Measurements from ENCODE around the gene ADAMTS7. TPM values are rescaled to one million over a fixed set of nuclear protein-coding genes. Genes with fewer than 3 reads are reported as not detected.
"Not testable (repeated sequence)": the region's sequence is repeated elsewhere in the genome, so short reads cannot be mapped to it uniquely, and the experiment has no call there.

ADAMTS7 gene
- total RNA-seq, 1 donor from 2014 or later: 12.6 TPM

DNA sequence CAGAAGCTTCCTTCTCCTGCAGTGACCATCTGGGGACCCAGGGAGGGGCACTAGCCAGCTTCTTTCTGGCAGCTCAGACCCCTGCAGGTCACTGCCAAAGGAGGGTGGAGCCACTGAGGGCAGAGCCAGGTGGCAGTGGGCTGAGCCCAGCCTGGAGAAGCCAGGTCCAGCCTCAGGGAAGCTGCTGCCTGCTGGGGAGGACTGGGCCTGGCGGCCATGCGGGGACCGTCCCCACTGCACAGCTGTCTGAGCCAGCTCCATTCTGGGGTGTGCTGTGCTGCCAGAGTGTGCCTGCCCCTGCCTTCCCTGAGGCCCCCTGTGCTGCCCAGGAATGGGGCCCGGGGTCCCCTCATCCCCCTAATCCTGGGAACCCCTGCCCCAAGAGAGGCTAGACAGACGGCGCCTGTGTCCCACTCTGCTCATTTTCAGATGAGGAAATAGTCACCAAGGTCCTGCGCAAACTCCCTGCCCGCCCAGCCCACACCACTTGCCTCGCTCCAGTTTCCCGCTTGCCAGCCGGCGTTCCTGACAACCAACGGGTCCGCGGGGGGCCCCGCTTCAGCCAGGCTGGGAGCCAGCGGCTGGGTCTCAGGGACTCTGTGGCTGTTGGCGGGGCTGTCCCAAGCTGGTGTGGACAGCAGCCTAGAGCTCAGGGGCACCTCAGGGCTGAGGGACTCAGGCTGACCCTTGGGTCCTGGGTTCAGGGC lies 46.0 kb downstream of the ADAMTS7 start:
- not testable (repeated sequence) for DNase-seq

DNA sequence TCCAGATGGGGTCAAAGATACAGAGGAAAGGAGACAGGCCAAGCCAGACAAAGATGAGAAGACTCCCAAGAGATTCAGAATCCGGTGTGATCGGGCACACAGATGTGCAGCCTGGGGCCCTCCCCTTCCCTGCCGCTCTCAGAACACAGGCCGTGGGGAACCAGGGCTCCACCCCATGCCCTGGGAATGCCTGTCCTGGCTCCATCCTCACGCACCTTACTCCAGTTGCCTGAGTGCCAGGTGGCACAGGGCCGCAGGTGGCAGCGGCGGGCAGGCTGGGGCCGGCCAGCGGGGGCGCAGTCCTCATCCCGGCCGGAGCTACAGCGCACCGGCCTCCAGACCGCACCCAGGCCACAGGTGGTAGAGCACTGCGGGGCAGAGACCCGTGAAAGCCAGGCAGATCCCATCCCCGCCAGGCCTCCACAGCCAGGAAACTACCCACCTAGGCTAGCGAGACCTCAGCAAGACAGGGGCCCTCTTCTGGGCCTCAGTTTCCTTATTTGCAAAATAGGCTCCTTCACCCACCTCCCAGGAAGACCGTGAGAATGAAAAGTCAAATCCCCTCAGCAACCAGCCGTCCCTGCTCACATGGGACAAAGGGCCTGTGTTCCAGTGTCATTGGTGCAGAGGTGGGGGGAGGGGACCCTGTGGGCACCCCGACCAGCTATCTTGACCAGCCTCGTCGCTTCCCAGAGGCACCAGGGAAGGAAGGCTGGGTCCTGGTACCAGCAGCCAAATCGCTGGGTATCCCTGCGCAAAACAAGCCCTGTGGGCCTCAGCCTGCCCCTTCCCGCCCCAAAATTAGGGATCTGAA lies 46.7 kb downstream of the ADAMTS7 start:
- not testable (repeated sequence) for DNase-seq

DNA sequence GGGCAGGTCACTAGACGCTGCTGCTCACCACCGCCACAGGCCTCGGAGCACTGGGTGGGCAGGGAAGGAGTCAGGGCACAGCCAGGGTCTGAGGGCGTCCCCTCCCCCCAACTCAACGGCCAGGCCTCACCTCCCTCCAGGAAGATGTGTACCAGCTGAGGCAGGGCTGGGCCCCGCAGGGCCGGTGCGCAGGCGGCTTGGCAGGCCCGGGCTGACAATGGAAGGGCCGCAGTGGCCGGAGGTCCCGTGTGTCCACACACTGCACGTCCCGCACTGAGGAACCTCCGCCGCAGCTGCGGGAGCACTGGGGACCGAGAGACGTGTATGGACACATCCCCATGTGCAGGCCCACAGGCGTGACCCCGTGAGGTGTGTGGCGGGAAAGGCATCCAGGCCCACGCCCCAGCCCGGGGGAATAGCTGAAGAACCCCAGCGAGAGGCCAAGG lies 47.4 kb downstream of the ADAMTS7 start:
- DNase-seq: no peak

DNA sequence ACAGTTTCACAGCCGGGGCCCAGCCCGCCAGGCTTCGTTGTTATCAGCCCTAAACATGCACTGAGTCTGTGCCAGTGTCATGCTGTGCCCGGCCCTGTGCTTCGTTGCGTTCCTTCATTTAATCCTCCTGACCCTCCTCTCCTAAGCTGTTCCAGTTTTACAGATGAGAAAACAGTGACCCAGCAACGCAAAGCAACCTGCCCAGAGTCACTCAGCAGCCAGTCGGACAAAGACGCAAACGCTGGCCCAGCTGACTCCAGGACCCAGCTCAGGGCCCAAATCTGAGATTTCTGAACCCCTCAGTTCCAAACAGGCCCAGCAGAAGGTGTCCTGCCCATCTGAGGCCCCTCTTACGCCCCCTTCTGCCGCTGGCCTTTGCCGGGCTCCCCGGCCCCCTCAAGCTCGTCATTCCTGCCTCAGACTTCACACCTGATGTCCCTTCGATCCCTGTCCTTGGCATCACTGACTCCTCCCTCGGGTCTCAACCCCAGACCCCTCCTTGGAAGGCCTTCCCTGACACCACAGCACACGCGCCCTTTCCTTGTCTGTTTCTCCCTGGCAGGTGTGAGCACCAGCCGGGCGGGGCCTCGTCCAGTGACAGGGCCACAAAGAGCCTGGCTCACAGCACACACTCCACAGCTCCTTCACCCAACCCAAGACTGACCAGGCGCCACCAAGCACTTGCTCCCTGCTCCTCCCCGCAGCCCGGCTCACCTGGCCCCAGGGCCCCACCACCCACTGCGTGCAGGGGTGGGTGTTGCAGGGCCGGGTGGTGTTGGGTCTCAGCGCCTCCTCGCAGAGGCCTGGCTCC lies 48.1 kb downstream of the ADAMTS7 start:
- no peak for DNase-seq

DNA sequence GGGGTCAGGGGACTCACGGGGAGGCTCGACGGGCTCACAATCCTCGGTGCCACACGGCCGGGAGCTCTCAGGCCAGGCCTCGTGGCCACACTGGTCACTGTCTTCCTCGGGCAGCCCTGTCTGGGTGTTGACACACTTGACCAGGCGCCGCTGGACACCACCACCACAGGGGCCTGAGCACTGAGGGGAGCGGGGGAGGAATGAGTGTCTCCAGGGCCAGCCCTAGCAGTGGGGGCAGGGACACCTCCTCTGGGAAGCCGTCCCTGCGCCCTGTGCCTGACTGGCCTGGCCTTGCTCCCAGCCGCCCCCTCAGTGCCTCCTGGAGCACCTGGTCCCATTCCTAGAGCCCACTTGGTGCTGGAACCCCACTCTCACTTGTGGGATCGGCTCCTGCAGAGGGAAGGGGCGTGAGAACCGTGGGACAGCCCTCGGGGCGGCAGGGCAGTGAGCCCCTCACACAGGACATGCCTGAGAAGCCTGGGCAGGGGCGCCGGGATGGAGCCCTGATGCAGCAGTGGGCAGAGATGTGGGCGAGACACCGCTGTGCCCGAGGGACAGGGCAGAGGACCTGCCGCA lies 48.8 kb downstream of the ADAMTS7 start:
- not testable (repeated sequence) for DNase-seq

DNA sequence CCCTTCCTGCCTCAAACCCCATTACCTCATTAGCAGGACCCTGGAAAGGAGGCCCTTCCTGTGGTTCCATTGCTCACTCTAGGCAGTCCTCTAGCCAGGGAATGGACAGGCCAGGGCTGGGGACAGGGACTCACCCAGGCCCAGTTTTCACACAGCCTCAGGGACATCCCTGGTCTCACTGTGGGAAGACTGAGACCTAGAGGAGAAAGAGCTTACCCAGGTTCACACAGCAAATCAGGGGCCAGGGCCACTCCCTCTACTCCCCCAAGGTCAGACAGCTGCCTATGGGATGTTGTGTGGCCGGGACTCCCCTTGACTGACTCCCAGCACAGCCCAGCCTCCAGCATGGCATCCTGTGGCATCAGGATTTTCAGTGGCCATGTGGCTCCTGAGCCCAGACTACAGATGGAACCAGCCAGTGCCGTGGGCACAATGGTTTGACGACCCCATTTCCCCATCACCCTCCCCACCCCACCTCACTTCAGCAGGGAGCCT lies 49.3 kb downstream of the ADAMTS7 start:
- no peak for DNase-seq

DNA sequence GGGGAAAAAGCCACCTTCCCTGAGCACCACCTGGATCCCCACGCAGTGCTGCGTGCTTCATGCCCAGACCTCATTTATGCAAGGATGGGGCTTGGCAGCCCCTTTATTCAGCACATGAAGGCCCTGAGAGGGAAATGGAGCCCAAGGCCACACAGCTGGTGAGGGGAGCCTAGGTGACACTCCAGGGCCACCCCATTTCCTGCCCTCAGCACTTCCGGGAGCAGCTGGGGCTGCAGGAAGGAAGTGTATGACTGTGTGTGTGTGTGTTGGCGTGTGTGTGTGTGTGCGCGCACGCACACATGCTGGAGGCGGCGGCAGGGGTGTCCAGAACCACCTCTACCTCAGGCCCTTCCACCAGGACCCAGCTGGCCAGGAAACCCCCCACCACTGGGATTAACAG lies 49.8 kb downstream of the ADAMTS7 start:
- DNase-seq: peak; percentile 76

DNA sequence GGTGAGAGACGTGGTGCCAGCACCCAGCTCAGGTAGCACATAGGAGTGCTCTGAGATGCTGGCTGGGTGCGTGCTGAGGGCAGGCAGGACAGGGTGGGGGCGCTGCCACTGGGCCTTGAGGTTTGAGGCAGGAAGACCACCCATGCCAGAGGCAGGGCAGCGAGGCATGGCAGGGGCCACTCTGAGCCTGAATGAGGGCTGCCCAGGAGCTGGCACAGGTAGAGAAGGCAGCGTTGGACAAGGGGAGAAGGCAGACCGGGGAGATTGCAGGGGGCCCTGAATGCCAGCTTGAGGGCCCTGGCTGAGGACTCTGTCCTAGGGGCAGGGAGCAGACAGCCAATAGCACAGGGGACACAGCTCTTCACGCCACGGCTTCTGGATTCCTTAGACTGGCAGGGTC lies 50.2 kb downstream of the ADAMTS7 start:
- no peak for DNase-seq

DNA sequence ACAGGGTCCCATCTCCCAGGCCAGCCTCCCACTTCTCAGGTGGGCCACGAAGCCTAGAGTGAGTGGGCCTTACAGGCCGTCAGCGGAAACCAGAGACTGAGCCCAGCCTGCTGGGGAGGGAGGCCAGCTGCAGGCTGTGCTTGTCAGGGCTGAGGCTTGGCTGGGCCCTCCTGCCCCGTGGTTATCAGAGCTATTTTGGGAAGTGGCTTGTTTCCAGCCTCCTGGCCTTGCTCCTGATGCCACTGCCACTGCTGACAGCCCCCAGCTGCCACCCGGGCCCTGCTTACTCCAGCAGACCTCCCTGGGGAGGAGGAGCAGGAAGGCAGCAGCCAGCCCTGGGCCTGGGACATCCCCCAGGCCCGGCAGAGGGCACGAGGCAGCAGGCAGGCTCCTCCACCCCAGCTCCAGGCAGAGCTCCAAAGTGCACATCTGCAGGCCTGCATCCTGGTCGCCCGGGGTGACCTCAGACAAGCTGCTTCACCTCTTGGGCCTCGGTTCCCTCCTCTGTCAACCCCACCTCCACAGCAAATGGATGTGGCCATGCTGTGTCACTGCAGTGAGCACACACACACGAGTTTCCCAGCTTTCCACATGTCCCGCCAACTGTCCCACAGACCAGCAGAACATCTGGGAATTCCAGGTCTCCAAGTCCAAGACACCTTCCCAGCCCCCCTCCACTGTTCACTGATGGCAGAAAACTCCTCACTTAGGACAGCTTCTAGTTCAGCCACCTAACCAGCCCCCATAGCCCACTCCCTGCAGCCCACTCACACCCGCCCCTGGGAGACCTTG lies 51.0 kb downstream of the ADAMTS7 start:
- DNase-seq: peak; percentile 43

DNA sequence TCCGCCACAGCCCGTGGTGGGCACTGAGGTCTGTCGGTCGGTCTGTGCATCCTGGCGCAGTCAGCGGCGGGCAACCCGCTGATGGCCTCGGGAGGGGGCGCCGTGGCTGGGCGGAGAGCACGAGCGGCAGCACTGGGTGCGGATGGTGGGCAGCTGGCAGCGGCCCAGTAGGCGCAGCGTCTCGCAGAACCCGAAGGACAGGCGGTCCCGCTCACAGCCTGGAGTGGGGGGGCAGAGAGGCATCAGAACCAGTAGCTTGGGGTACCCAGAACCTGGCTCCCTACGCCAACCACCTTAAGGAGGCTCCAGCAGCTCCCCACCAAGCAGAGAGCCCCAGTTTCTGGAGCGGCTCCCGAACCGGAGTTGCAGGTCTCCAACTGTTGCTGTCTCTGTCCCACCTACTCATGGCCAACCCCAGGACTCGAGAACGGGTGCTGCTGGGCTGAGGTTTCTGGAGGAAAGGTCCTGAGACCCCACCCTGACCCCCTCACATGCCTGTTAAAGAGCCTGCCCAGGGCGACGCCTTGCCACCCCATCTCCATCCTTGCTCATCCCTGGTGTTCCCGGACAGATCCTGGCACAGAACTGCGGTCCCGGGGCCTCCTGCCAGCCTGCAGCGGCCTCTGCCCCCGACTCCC lies 51.8 kb downstream of the ADAMTS7 start:
- not testable (repeated sequence) for DNase-seq

DNA sequence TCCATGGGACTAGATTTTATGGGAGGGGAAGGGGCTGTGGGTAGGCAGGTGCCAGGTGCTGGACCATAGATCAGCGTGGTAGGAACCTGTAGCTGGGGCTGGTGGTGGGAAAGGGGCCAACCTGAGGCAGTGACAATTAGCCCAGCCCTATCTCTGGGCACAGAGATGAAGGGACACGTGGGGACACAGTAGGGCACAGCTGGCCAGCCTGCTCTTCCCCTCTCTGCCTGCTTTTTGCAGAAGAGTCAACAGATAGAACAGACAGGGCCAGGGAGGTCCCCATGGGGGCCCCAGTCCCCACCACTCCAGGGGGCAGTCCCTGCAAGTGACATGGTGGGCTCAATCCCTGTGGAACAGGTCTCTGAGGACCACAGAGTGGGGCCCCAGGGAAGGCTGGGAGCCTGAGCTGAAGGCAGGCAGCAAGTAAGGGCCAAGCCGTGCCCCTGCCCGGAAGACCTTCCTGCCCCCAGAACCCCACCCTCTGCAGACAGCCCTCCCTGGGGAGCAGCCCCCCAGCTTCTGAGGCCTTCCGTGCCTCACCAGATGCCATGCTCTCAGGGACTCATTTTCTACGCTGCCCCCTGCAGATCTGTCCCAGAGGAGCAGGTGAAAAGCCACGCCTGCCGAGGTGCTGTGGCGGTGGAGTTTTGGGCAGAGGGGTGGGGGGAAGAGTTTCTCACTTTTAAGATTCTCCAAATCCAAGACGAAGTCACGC lies 52.6 kb downstream of the ADAMTS7 start:
- DNase-seq: not testable (repeated sequence)

DNA sequence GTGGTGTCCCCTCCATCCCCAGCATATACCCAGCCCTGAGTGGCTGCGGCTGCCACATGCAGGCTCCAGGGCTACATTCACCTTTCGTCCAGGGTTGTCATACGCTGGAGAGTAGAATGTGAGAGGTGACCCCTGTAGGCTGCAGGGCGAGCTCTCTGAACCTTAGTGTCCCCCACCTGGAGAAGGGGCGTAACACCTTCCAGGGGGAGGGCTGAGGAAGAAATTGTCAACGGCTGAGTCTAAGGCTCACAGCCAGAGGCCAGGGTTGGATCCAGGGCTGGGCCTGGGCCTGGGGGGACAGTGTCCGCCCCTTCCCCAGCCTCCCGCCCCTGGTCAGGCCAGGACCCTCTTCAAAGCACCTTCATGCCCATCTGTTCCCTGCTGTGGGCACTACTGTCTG lies 53.2 kb downstream of the ADAMTS7 start:
- DNase-seq: not testable (repeated sequence)

DNA sequence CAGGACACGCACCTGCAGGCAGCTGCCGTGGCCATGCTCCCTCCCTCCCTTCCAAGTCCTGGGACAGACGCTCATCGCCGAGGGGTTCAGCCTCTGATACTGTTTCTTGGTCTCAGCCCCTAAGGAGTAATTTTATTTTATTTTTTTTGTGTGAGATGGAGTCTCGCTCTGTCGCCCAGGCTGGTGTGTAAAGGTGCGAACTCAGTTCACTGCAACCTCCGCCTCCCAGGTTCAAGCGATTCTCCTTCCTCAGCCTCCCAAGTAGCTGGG lies 53.7 kb downstream of the ADAMTS7 start:
- DNase-seq: no peak

DNA sequence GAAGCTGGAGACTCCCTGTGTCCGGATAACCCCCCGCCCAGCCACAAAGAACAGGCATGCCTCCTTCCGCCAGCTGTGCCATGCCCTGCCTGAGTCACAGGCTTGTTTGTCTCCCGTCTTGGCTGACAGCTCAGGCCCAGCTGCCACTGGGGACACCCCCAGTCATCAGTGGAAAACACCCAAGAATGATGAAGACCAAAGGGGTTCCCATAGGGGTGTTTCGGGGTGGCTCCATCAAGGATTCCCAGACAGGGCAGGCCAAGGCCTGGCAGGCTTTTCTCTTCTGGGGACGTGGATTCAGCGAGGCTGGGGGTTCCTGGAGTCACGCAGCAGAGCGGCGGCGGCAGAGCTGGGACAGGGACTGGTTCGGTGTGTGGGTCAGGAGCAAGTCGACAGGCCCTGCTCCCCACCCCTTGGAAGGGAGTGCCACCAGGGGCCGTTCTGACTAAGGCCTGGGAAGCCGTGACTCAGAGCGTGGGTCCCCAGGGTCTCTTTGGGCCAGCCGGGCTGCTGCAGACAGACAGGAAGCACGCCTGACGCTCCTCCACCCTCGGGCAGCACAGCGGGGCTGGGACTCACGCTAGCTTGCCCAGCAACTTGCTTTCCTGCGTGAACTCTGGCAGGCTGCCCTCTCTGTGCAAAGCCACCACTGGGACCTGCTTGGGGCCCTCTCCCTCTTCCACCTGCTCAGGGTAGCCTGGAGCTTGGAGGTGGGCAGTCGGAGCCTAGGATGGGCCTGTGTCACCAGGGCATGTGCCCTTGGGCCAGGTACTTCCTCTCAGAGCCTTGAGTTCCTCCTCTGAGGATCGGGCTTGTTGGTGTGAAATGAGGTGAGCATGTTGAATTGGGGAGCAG lies 54.3 kb downstream of the ADAMTS7 start:
- peak; percentile 91 for DNase-seq

DNA sequence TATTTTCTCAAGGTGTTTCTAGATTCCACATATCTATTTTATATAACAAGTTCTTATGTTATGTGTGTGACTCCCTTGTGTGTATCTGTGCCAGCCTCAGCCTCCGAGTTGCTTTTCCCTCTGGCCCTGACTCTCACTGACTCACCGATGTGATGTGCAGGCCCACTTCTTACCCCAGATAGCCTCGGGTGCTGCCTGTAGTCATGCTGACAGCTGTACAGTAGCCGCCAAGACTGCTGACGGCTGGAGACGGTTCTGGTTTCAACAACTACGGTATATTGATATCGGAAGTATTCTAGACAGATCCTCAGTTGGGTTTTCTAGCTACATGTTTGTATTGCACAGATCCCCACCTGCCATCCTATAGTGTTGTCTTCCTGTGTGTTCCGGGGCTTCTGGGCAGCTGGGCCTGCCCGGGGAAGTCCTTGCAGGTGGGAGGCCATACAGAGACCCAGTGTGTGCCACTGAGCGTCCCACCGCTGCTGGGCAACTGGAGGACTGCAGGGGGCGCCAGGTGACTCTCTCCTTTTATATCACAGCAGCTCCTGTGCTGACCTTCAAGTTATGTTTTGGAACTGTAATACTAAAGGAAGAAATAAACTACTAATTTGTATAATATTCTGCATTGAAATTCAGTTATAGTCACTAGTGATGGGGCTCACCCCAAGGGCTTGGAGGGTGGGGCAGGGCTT lies 55.2 kb downstream of the ADAMTS7 start:
- peak; percentile 60 for DNase-seq

DNA sequence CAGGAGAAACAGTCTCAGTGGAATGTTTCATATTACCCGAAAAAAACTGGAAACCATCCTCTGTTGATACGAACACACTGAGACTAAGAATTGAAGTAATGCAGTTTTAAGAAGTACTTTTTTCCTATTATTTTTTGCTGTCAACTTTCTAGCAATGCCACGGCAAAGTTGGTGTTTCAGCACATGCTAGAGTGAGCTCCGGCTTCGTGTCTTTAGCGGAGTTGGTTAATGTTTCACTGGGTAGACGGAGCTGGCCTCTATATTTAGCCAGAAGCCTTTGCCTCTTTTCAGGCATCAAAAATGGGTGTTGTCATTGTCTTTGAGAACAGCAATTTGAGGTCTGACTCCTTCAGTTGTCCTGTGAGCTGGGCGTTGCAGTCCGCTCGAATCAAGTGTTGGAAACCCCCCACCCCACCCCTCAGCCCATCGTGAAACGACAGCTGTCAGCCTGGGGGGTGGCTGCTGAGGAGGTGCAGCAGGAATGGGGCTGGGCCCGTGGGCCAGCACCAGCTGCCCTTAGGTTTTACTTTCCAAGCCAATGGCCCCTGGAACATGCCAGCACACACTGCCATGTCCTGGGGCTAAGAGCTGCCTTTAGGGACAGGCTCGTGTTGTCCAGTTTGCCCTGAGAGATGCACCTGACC lies 56.5 kb downstream of the ADAMTS7 start:
- DNase-seq: not testable (repeated sequence)

DNA sequence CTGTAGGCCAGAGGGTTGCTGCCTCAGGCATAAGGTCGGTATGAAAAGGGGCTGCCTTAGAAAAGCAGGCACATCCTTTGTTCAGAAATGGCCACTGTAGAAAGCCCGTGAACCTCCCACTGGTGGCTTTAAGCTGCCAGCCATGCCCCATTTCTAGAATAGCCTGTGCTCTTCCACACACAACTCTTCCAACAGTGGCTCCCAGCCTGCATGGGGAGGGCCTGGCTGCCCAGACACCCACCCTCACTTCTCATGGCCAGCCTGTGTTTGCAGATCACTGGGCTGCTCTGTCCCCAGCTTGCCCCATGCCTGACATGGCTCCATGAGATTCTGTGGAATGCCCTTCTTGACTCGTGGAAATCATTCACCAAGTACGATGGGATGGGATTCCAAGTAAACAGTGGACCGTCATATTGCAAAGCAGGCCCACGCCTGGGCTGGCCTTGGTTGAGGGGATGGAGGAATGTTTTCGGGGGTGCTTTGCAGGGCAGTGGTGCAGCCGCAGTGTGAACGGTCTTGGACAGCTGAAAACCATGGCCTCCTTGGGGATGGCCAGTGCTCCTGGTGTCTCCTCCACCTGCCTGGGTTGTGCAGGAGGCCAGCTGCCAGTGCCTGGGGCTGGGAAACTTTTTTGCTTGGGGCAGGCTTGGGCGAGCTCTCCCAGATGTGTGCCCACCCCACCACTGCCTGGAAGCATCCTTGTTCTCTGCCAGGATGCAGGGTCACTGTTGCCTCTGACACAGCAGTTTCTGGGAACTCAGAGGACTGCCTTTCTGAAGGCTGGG lies 57.3 kb downstream of the ADAMTS7 start:
- not testable (repeated sequence) for DNase-seq

DNA sequence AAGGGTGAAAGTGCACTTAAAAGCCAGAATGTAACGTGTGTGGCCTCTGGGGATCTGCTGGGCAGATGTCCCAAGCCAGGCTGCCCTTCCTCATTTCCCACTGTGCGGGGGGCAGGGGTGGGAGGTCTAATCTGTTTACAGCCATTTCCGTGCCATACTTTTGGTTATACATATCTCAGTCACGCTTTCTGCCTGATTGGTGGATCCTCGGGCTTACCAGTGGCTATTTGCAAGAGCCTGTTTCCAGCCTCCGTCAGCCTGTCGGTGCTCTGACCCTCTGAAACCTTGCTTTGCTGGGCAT lies 58.0 kb downstream of the ADAMTS7 start:
- not testable (repeated sequence) for DNase-seq

Measured in dermis blood vessel endothelial cell (primary cell).